Common myeloid progenitor, CD34-positive (primary cell): Measurements from ENCODE around the gene APBB2.

ENCODE experiments used
- CTCF ChIA-PET: fragments of 350-600 bp; sonication (Branson Sonifier 250); formaldehyde crosslinking; loops from one replicate; lab custom pipeline; 2021; ENCODE audit warnings: antibody characterized with exemption; lab: Charles Lee
- POLR2A ChIA-PET: fragments of 350-600 bp; sonication (Branson Sonifier 250); formaldehyde crosslinking; loops from one replicate; lab custom pipeline; 2021; ENCODE audit warnings: antibody characterized with exemption; lab: Charles Lee
- DNase-seq, 3 donors: peaks; one replicate each; pipeline versions ENCODE4 v3.0.0 to v3.0.0-alpha.2; 2013
- H3K27ac ChIP-seq, 2 experiments: 1 replicate in 1 of 2; 2 replicates in 1 of 2; pipeline ENCODE4 v1.7.0; 2013; ENCODE audit warnings: inconsistent platforms in 2 of 2, low read length in 2 of 2, mild to moderate bottlenecking in 2 of 2, low read depth in 1 of 2, moderate library complexity in 1 of 2; ENCODE audit not compliant: severe bottlenecking in 2 of 2, insufficient read depth in 1 of 2, poor library complexity in 1 of 2
- H3K27me3 ChIP-seq, 5 experiments: replicated peaks in 2 of 5; 1 replicate in 3 of 5; 2 replicates in 2 of 5; pipeline versions ENCODE4 v1.6.1 to v1.7.0; 2013; ENCODE audit warnings: low read length in 4 of 5, mild to moderate bottlenecking in 2 of 5, moderate library complexity in 2 of 5, inconsistent platforms in 1 of 5; ENCODE audit not compliant: insufficient read depth in 5 of 5, control insufficient read depth in 4 of 5
- H3K36me3 ChIP-seq, 4 experiments: 1 replicate in 2 of 4; 2 replicates in 2 of 4; pipeline versions ENCODE4 v1.6.1 to v1.7.0; 2013; ENCODE audit warnings: low read length in 3 of 4, control low read depth in 1 of 4, mild to moderate bottlenecking in 1 of 4; ENCODE audit not compliant: control insufficient read depth in 4 of 4, insufficient read depth in 4 of 4
- H3K4me1 ChIP-seq, 4 experiments: 1 replicate in 3 of 4; 2 replicates in 1 of 4; pipeline versions ENCODE4 v1.6.1 to v1.7.1; 2013; ENCODE audit warnings: low read length in 3 of 4, mild to moderate bottlenecking in 3 of 4, control low read depth in 1 of 4, inconsistent platforms in 1 of 4, moderate library complexity in 1 of 4; ENCODE audit not compliant: control insufficient read depth in 4 of 4, insufficient read depth in 4 of 4; ENCODE audit errors: control extremely low read depth in 1 of 4
- H3K4me3 ChIP-seq, 7 experiments: 1 replicate in 4 of 7; 2 replicates in 3 of 7; pipeline versions ENCODE4 v1.5.1 to v1.7.0; 2013; ENCODE audit warnings: mild to moderate bottlenecking in 7 of 7, low read length in 6 of 7, moderate library complexity in 6 of 7, inconsistent platforms in 2 of 7, low read depth in 2 of 7, control low read depth in 1 of 7; ENCODE audit not compliant: insufficient read depth in 4 of 7, control insufficient read depth in 1 of 7; ENCODE audit errors: extremely low read depth in 1 of 7
- H3K9me3 ChIP-seq, 5 experiments: 1 replicate in 4 of 5; 2 replicates in 1 of 5; pipeline versions ENCODE4 v1.6.1 to v1.7.1; 2013; ENCODE audit warnings: low read length in 4 of 5, mild to moderate bottlenecking in 2 of 5, inconsistent platforms in 1 of 5, low read depth in 1 of 5, moderate library complexity in 1 of 5; ENCODE audit not compliant: control insufficient read depth in 4 of 5, insufficient read depth in 2 of 5; ENCODE audit errors: control extremely low read depth in 1 of 5
- WGBS: methylation state at CpG from one replicate; pipeline ENCODE4 v1.1.5; 2013; ENCODE audit not compliant: insufficient coverage; 5-methylcytosine and 5-hydroxymethylcytosine counted together

Gene APBB2

DNA sequence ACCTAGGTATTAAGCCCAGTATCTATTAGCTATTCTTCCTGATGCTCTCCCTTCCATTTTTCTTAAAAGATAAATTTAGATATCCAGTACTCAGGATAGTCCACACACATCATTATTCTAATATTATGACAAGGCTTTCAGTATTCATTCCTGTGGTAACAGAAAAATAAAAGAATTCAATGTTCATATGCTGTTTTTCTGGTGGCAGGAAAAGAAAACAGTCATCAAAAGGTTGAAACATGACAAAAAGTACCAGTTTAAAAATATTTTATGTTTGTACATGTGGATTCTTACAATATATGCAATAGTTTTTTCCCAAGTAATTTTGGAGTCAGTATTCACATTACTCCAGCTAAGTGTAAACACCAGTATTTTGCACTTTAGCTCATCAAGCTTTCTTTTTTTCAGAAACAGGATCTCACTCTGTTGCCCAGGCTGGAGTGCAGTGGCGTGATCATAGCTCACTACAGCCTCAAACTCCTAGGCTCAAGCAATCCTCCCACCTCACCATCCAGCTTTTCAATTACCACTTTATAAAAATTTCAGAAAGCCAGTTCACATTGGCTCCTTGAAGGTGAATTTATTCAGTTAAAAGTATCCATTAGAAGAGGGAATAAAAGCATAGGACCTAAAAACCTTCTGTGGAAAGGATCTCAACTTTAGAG, 2.3 kb downstream of the APBB2 start:
- ChIA-PET POLR2A (no interaction called here), CTCF (interaction anchor here (0.7 to 4.0 kb wide), 4 partner anchors 47 to 283 kb away, joined by 3 to 35 read pairs (median 4); no protein-coding TSS in a partner anchor)
- peak overlapping the region in 1 of 7 experiments; percentile 1 for H3K4me3 ChIP-seq
- no peaks in the 10 kb centered on the region for H3K9me3 ChIP-seq
- no peaks in the 10 kb centered on the region for H3K36me3 ChIP-seq
- WGBS: 100% methylated on average over 1 of the region's 1 CpG
- DNase-seq: no peak
- H3K4me1 ChIP-seq: peaks cover 0 to 36% (median 24%) of the 10 kb centered on the region in 4 experiments
- H3K27me3 ChIP-seq: peaks cover 8 to 45% (median 15%) of the 10 kb centered on the region in 5 experiments
- no peak overlapping the region for H3K27ac ChIP-seq

GRCh38 chr4:41209901-41210300, 4.4 kb downstream of the APBB2 start:
- Histone ChIP-seq H3K4me1 (peaks cover 0 to 22% (median 15%) of the 10 kb centered on the region in 4 experiments), H3K36me3 (no peaks in the 10 kb centered on the region), H3K27me3 (peaks cover 8 to 27% (median 10%) of the 10 kb centered on the region in 5 experiments), H3K4me3 (no peak overlapping the region), H3K9me3 (no peaks in the 10 kb centered on the region), H3K27ac (no peak overlapping the region)
- POLR2A ChIA-PET: no interaction called here
- 97% methylated on average over 9 of the region's 9 CpGs for WGBS
- no peak for DNase-seq
- CTCF ChIA-PET: no interaction called here

DNA sequence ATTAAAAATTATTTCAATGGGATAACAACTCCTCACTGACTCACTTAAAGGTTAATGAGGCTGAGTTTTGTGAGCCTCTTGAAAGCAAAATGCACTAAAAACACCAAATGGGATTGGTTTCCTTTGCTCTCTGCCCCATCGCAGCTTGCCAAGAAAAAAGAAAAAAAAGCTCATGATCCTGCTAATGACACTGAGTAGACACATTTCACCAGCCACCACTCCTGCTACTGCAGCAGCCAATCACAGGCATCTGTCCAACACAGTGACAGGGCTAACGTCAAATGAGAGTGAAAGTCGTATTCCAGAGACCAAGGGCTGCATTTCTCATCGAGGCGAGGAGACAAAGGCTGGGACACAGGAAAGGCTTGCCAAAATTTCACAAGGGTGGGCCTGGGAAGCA, 5.2 kb downstream of the APBB2 start:
- POLR2A ChIA-PET: no interaction called here
- peaks cover 8 to 26% (median 10%) of the 10 kb centered on the region in 5 experiments for H3K27me3 ChIP-seq
- H3K9me3 ChIP-seq: no peaks in the 10 kb centered on the region
- peaks cover 0 to 17% (median 10%) of the 10 kb centered on the region in 4 experiments for H3K4me1 ChIP-seq
- H3K36me3 ChIP-seq: no peaks in the 10 kb centered on the region
- 76% methylated on average over 4 of the region's 5 CpGs for WGBS
- no peak overlapping the region for H3K4me3 ChIP-seq
- CTCF ChIA-PET: interaction anchor here (1.2 kb wide), 1 partner anchor 233 kb away, joined by 3 read pairs; no protein-coding TSS in a partner anchor
- H3K27ac ChIP-seq: no peak overlapping the region
- DNase-seq: no peak

GRCh38 chr4:41207291-41207831, 7.0 kb downstream of the APBB2 start:
- H3K4me3 ChIP-seq: no peak overlapping the region
- peaks cover 0 to under 1% (median 0%) of the 10 kb centered on the region in 4 experiments for H3K4me1 ChIP-seq
- ChIA-PET CTCF (no interaction called here), POLR2A (no interaction called here)
- no peak overlapping the region for H3K27ac ChIP-seq
- H3K9me3 ChIP-seq: no peaks in the 10 kb centered on the region
- DNase-seq: no peak
- H3K36me3 ChIP-seq: no peaks in the 10 kb centered on the region
- H3K27me3 ChIP-seq: peaks cover 0 to 13% (median 2%) of the 10 kb centered on the region in 5 experiments

- no peaks in the 10 kb centered on the region for H3K4me1 ChIP-seq
- no peaks in the 10 kb centered on the region for H3K9me3 ChIP-seq
- POLR2A ChIA-PET: no interaction called here
- WGBS: 79% methylated on average over 2 of the region's 2 CpGs
- DNase-seq: no peak
- H3K4me3 ChIP-seq: no peak overlapping the region
- CTCF ChIA-PET: no interaction called here
- H3K27ac ChIP-seq: no peak overlapping the region
- H3K27me3 ChIP-seq: peaks cover 0 to 6% (median 0%) of the 10 kb centered on the region in 5 experiments
- H3K36me3 ChIP-seq: no peaks in the 10 kb centered on the region
Observed at GRCh38 chr4:41205854-41206460, 8.4 kb downstream of the APBB2 start.

DNA sequence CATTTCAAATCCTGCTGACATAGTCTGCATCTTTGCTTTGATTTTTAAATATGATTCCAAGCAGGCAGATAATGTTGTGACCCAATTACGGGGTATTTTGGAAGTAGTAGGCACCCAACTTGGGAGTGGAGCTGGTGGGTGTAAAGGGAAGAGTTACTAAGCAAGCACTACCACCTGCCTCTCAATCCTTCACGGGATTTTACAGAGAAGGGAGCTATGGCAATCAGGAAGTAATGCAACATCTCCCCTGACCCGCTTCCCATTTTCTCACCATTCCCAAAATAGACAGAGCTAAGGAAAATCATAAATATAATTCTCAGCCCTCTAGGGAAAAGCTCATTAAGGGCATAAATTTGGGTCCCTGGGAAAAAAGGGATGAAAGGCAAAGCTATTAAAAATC, 9.2 kb downstream of the APBB2 start:
- Histone ChIP-seq H3K27ac (no peak overlapping the region), H3K4me3 (no peak overlapping the region), H3K9me3 (no peaks in the 10 kb centered on the region), H3K4me1 (no peaks in the 10 kb centered on the region), H3K36me3 (no peaks in the 10 kb centered on the region), H3K27me3 (peaks cover 0 to 6% (median 0%) of the 10 kb centered on the region in 5 experiments)
- WGBS: 100% methylated on average over 1 of the region's 3 CpGs
- CTCF ChIA-PET: interaction anchor here (0.9 kb wide), 1 partner anchor 12 kb away, joined by 3 read pairs; no protein-coding TSS in a partner anchor
- POLR2A ChIA-PET: no interaction called here
- no peak for DNase-seq
